HG03432 (cell line): Measurements from ENCODE around the gene LMO7.
"Not testable (repeated sequence)": the region's sequence is repeated elsewhere in the genome, so short reads cannot be mapped to it uniquely, and the experiment has no call there.

ENCODE experiments used
- ATAC-seq: cut with Tn5 transposase; IDR thresholded peaks from one replicate; pipeline ENCODE4 v1.9.1; 2021; ENCODE audit warnings: mild to moderate bottlenecking, moderate library complexity; ENCODE audit not compliant: unreplicated experiment

Gene LMO7

GRCh38 chr13:75645141-75645540 is 9.0 kb downstream of the LMO7 start:
- ATAC-seq: no peak

GRCh38 chr13:75647126-75647784 is 11.1 kb downstream of the LMO7 start:
- peak; percentile 86 for ATAC-seq

GRCh38 chr13:75648446-75648845 is 12.3 kb downstream of the LMO7 start:
- no peak for ATAC-seq

- no peak for ATAC-seq
These were observed 14.9 kb downstream of the LMO7 start for GRCh38 chr13:75651013-75651412.

- no peak for ATAC-seq
These were observed 16.6 kb downstream of the LMO7 start for GRCh38 chr13:75652726-75653125.

- no peak for ATAC-seq
These were observed 20.4 kb downstream of the LMO7 start for GRCh38 chr13:75656425-75656989.

GRCh38 chr13:75657111-75657510 is 21.0 kb downstream of the LMO7 start:
- ATAC-seq: no peak

GRCh38 chr13:75660694-75661093 is 24.6 kb downstream of the LMO7 start:
- peak; percentile 58 for ATAC-seq

GRCh38 chr13:75661443-75661842 is 25.3 kb downstream of the LMO7 start:
- ATAC-seq: peak; percentile 32

- no peak for ATAC-seq
These were observed 30.7 kb downstream of the LMO7 start for GRCh38 chr13:75666646-75667351.

GRCh38 chr13:75669706-75670105 is 33.6 kb downstream of the LMO7 start:
- ATAC-seq: no peak

- ATAC-seq: no peak
These were observed 34.4 kb downstream of the LMO7 start for GRCh38 chr13:75670496-75670895.

GRCh38 chr13:75675421-75675820 is 39.3 kb downstream of the LMO7 start:
- no peak for ATAC-seq

- no peak for ATAC-seq
These were observed 43.3 kb downstream of the LMO7 start for GRCh38 chr13:75679459-75679858.

GRCh38 chr13:75680251-75680650 is 44.1 kb downstream of the LMO7 start:
- ATAC-seq: not testable (repeated sequence)

- ATAC-seq: no peak
These were observed 46.2 kb downstream of the LMO7 start for GRCh38 chr13:75682326-75682725.

- no peak for ATAC-seq
These were observed 49.1 kb downstream of the LMO7 start for GRCh38 chr13:75685239-75685697.

GRCh38 chr13:75687150-75687763 is 51.1 kb downstream of the LMO7 start:
- ATAC-seq: peak; percentile 58

GRCh38 chr13:75689686-75690085 is 53.6 kb downstream of the LMO7 start:
- no peak for ATAC-seq

- no peak for ATAC-seq
These were observed 54.5 kb downstream of the LMO7 start for GRCh38 chr13:75690607-75691006.

GRCh38 chr13:75691183-75691582 is 55.1 kb downstream of the LMO7 start:
- no peak for ATAC-seq

GRCh38 chr13:75693227-75693626 is 57.1 kb downstream of the LMO7 start:
- ATAC-seq: no peak
